Vein endothelial cell (primary cell): ENCODE measurements around the gene CGB2. TPM values are rescaled to one million over a fixed set of nuclear protein-coding genes. Genes with fewer than 3 reads are reported as not detected.

Experiments
- small RNA-seq: library from RNA; depleted of rRNA; stranded (forward); fragments of <200 nt; gene quantifications from one replicate; pipeline ENCODE3, GENCODE V24; 2012
- total RNA-seq: library from RNA; depleted of rRNA; stranded (reverse); fragments of >200 nt; gene quantifications from 2 replicates; pipeline ENCODE4 v1.2.3, GENCODE V29; 2012

CGB2 gene
- total RNA-seq: not detected in 2 replicates

DNA sequence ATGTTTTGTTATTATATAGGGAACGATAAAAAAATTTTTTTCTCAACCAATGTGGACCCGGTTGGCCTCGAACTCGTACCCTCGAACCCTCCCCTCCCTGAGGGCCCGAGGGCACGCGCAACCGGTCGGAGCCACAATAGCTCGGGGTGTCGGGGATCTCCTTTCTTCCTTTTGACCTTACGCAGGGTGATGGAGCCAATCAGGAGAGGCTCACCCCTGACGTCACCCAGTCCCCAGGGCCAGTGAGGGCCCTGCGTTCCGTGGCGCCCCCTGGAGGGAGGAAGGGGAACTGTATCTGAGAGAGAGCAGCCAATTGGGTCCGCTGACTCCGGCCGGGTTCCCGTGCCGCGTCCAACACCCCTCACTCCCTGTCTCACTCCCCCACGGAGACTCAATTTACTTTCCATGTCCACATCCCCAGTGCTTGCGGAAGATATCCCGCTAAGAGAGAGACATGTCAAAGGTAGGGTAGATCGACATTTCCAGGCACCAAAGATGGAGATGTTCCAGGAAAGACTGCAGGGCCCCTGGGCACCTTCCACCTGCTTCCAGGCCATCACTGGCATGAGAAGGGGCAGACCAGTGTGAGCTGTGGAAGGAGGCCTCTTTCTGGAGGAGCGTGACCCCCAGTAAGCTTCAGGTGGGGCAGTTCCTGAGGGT is at the start of gene CGB2:
CGB2 (plus strand) TSS at position 249 of the 660 bp plus-strand sequence; CDS start at position 455, 206 bp downstream.

DNA sequence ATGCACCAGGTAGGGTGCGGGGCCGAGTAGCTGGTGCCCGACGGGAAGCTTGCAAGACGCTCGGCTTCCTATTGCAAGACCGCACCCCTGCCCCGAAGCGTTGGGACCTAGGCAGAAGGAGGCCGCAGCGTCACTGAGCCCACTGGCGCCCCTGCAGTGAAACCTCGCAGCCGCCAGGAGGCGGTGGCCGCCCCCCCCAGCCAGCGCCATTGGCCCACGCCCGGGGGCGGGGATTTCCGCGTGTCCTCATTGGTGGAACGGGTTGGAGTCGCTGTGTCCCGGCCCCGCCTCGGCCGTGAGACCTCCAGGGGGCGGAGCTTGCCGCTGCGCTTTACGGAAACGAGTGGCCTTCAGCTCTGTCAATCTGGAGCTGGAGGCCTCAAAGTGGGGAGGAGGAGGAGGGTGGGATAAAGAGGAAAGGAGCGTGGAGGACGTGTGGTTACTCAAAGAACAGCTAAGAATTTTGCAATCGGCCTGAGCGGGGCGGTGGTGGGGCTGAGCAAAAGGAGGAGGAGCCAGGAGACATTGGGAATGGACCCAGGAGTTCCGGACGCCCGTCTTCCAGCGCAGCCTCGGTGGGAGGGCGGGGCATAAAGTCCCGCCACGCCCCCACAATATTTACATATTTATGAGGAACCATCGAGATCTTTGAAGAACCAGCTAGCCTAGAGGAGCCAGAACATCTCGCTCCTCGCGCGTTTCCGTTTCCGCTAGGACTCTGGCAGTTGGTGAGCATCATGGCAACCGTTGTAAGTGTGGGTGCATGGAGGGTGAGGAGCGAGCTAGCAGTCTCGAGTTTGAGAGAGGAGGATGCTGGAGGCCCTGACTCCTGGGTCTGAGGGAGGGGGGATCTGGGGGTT is 38.3 kb upstream of the CGB2 start, which contains the start of the genes GYS1 and RUVBL2:
GYS1 (minus strand) TSS at position 135 of the 860 bp plus-strand sequence. CDS start 197 bp downstream, outside the sequence.
RUVBL2 (plus strand) TSS at position 713 of the 860 bp plus-strand sequence; CDS start at position 738, 25 bp downstream.

DNA sequence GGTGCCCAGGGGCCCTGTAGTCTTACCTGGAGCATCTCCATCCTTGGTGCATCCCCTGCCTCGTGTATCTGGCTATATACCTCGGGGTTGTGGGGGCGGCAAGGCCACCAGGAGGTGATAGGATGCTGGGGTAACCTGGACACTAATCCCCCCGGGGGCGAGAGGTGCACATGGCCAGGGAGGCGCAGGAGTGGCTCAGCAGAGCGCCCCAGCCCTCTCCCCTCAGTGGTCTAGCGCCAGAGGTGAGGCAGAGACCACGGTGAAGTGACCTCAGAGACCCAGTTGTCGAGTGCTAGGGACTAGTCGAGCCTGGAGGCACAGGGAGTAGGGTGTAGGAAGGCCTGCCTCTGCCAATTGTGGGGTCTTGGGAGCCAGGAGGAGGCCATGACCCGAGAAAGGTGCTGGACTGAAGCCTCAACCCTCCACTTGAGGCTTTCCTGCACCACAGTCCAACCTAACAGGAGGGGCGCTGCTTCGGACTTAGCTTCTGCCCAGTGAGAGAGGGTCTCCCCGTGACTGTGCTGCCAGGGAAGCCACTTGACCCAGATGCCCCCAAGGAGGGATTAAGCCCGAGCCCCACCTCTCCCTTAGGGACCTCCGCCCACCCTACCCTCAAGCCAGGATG is 14.5 kb upstream of the CGB2 start, which contains the start of gene LHB:
LHB (minus strand) TSS at position 51 of the 625 bp plus-strand sequence; CDS start at position 41, 10 bp downstream.

DNA sequence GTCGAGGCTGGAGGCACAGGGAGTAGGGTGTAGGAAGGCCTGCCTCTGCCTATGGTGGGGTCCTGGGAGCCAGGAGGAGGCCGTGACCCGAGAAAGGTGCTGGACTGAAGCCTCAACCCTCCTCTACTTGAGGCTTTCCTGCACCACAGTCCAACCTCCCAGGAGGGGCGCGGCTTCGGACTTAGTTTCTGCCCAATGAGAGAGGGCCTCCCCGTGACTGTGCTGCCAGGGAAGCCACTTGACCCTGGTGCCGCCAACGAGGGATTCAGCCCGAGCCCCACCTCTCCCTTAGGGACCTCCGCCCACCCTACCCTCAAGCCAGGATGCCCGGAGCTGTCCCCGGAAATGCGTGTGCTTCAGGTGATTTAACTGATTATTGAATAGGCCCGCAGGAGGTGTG is 7.5 kb upstream of the CGB2 start, which contains the start of gene CGB3:
CGB3 (minus strand) TSS at position 101 of the 400 bp plus-strand sequence. CDS start 362 bp downstream, outside the sequence.

DNA sequence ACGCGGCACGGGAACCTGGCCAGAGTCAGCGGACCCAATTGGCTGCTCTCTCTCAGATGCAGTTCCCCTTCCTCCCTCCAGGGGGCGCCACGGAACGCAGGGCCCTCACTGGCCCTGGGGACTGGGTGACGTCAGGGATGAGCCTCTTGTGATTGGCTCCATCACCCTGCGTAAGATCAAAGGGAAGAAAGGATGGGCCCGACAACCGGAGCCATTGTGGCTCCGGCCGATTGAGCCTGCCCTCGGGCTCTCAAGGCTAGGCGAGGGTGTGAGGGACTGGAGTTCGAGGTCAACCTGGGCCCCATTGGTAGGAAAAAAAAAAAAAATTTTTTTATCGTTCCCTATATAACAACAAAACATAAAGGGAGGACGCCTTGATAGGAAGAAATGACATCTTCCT is 5.1 kb downstream of the CGB2 start, which contains the start of gene CGB1:
CGB1 (minus strand) TSS at position 81 of the 400 bp plus-strand sequence. CDS start 184 bp downstream, outside the sequence.

DNA sequence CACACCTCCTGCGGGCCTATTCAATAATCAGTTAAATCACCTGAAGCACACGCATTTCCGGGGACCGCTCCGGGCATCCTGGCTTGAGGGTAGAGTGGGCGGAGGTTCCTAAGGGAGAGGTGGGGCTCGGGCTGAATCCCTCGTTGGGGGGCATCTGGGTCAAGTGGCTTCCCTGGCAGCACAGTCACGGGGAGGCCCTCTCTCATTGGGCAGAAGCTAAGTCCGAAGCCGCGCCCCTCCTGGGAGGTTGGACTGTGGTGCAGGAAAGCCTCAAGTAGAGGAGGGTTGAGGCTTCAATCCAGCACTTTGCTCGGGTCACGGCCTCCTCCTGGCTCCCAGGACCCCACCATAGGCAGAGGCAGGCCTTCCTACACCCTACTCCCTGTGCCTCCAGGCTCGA is 11.9 kb downstream of the CGB2 start, which contains the start of gene CGB5:
CGB5 (plus strand) TSS at position 301 of the 400 bp plus-strand sequence. CDS start 362 bp downstream, outside the sequence.

DNA sequence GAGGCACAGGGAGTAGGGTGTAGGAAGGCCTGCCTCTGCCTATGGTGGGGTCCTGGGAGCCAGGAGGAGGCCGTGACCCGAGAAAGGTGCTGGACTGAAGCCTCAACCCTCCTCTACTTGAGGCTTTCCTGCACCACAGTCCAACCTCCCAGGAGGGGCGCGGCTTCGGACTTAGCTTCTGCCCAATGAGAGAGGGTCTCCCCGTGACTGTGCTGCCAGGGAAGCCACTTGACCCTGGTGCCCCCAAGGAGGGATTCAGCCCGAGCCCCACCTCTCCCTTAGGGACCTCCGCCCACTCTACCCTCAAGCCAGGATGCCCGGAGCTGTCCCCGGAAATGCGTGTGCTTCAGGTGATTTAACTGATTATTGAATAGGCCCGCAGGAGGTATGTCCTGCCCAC is 17.3 kb downstream of the CGB2 start, which contains the start of gene CGB8:
CGB8 (minus strand) TSS at position 101 of the 400 bp plus-strand sequence. CDS start 372 bp downstream, outside the sequence.

DNA sequence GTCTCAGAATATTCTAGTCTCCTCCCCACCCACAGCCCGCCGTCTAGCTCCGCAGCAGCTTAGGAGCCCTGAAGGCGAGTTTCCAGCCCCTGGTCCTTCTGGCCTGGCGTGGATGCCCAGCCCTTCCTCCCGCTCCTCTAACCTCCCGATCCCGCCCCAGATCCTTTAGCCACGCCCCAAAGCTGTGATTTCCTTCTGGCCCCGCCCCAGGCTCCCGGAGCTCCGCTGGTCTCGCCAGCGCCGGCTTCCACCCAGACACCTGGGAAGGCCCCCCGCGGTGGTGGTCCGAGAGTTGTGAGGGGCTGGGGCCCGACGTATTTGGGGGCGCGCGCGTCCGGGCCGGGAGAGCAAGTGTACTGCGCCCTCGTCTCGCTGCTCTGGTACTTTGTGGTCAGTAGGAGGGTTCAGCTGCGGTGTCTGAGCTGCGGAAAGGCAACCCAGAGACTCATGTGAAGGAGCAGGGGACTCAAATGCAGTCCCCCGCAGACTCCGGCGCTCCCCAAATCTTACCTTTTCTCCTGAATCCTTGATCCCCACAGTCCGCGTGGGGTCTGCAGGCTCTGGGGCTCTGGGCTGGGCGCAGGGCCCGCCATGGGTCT is 26.0 kb downstream of the CGB2 start, which contains the start of gene CGB7:
CGB7 (minus strand) TSS at position 114 of the 599 bp plus-strand sequence. CDS start 2,374 bp downstream, outside the sequence.

DNA sequence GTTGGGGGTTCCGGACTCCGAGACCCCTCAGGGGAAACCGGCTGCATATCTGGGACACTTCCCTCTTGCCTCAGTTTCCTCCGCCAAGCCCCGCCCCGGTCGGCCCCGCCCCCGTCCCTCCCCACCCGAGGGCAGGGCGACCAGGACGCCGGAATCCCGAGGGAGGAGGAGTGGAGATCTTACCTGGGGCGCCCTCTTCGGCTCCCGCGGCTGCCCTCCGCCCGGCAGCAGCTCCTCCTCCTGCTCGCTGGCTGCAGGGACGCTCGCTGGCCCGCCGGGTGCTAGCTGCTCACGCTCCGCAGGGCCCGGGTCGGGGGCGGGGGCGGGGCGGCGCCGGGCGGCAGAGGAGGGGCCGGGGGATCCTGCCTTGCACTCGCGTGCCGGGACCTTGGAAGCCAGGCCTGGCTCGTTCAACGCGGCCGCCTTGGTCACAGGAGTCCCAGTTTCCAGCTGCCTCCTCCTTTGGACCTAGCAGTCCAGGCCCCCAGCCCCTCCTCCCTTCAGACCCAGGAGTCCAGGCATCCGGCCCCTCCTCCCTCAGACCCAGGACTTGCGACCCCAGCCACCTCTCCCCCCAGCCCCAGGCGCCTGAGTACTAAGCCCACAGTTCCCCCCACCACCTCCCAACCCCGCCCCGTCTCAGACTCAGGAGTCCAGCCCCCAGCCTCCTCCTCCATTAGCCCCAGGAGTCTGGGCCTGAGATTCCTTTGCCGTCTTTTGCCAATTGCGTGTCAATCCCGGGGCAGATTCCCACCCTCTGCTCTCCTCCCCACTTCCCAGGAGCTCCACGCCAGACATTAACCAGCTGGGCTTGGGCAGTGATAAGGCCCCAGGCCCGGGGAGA is 33.3 kb downstream of the CGB2 start, which contains the start of gene NTF4:
NTF4 (minus strand) TSS at position 51 of the 844 bp plus-strand sequence. CDS start 2,821 bp downstream, outside the sequence.

Small RNAs within 50 kb of the gene (small RNA-seq; reads per million reads assigned to genes)
- not detected for gene MIR6798
- not detected for gene RN7SL708P

Other genes starting within 250 kb of the CGB2 start
- 39.9 and 55.5 TPM in 2 replicates for gene BCAT2, start 220.9 kb upstream of the CGB2 start, total RNA-seq
- gene HSD17B14, start 195.4 kb upstream of the CGB2 start, total RNA-seq: 0.98 and 3.5 TPM in 2 replicates
- 2.0 and 5.6 TPM in 2 replicates for gene PLEKHA4, start 163.3 kb upstream of the CGB2 start, total RNA-seq
- gene PPP1R15A, start 159.5 kb upstream of the CGB2 start, total RNA-seq: 45.4 and 49.8 TPM in 2 replicates
- not detected in 2 replicates for gene TULP2, start 133.1 kb upstream of the CGB2 start, total RNA-seq
- 151 and 295 TPM in 2 replicates for gene NUCB1, start 131.6 kb upstream of the CGB2 start, total RNA-seq
- gene DHDH, start 98.2 kb upstream of the CGB2 start, total RNA-seq: not detected in 2 replicates
- 78.0 and 157 TPM in 2 replicates for gene BAX, start 77.0 kb upstream of the CGB2 start, total RNA-seq
- gene FTL, start 66.6 kb upstream of the CGB2 start, total RNA-seq: 1,333 and 1,656 TPM in 2 replicates
- gene GYS1, start 38.6 kb upstream of the CGB2 start, total RNA-seq: 48.0 and 49.0 TPM in 2 replicates
- 210 and 250 TPM in 2 replicates for gene RUVBL2, start 38.0 kb upstream of the CGB2 start, total RNA-seq
- gene LHB, start 14.8 kb upstream of the CGB2 start, total RNA-seq: 0.48 TPM in 1 of 2 replicates, not detected in the other
- not detected in 2 replicates for gene CGB3, start 7.6 kb upstream of the CGB2 start, total RNA-seq
- not detected in 2 replicates for gene CGB1, start 5.0 kb downstream of the CGB2 start, total RNA-seq
- gene CGB5, start 12.0 kb downstream of the CGB2 start, total RNA-seq: not detected in 2 replicates
- gene CGB8, start 17.2 kb downstream of the CGB2 start, total RNA-seq: not detected in 2 replicates
- 0.10 TPM in 1 of 2 replicates, not detected in the other for gene CGB7, start 25.9 kb downstream of the CGB2 start, total RNA-seq
- not detected in 2 replicates for gene NTF4, start 32.9 kb downstream of the CGB2 start, total RNA-seq
- not detected in 2 replicates for gene KCNA7, start 40.8 kb downstream of the CGB2 start, total RNA-seq
- 143 and 171 TPM in 2 replicates for gene SNRNP70, start 53.6 kb downstream of the CGB2 start, total RNA-seq
- 0.76 and 2.6 TPM in 2 replicates for gene LIN7B, start 82.5 kb downstream of the CGB2 start, total RNA-seq
- gene C19orf73, start 87.3 kb downstream of the CGB2 start, total RNA-seq: 0.48 TPM in 1 of 2 replicates, not detected in the other
- 2.8 and 4.9 TPM in 2 replicates for gene PPFIA3, start 87.7 kb downstream of the CGB2 start, total RNA-seq
- not detected in 2 replicates for gene HRC, start 123.5 kb downstream of the CGB2 start, total RNA-seq
- gene TRPM4, start 125.9 kb downstream of the CGB2 start, total RNA-seq: 19.7 and 33.6 TPM in 2 replicates